Measurements from ENCODE around the gene MRPL10. TPM values are rescaled to one million over a fixed set of nuclear protein-coding genes. Genes with fewer than 3 reads are reported as not detected.

The MRPL10 gene
- total and polyA plus RNA-seq, 10 of the 15 experiments (the other 5 are each of a cell fraction or from before 2014, with no cell fraction given) = 18.9 to 61.9 (median 47.3) TPM

DNA sequence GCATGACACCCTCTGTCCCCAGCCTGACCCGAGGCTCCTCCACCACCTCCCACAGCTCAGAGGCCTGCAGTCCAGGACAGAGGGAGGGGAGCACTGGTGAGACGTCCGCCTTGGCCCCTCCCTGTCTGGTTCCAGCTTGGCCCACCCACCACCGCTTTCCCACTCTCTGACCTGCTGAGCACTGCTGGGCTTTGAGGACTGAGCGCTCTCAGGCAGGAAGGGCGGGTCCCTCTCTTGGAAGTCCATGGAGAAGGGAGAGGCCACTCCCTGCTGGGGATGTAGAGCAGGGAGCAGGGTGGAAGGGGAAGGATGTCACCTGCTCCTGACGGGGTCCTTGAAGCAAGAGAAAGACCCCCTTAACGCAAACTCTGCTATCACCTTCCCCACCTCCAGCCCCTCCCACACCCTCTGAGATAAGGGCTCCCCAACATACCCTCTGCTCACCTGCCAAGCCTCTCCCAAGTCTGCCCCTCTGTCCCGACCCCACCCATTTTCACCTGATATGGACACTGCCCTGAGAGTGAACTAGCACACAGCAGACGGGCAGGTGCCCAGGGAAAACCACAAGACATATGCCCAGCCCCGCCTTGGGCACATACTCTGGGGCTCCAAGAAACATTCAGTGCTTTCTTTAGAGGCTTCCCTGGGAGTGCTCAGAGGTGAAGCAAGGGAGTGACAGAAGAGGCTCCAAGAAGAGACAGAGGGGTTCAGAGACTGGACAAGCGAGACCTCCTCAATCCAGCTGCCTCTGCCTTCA, 11.1 kb downstream of the MRPL10 start:
- peaks cover 10% of the 10 kb centered on the region for H3K4me1 ChIP-seq (ENCODE audit: control insufficient read depth, insufficient read depth, low read length)
- intact Hi-C loops (cut with micrococcal nuclease; ENCODE audit: unreplicated experiment) (no loop called here), in situ Hi-C loops (cut with MboI) (no loop called here)
- no peak overlapping the region for H2AFZ ChIP-seq (ENCODE audit: control insufficient read depth, low read depth, low read length)
- H3K9me3 ChIP-seq (replicated peaks; ENCODE audit: control insufficient read depth, insufficient read depth, low read length) = no peaks in the 10 kb centered on the region
- H3K4me3 ChIP-seq = no peak overlapping the region
- ChIA-PET POLR2A (no interaction called here), CTCF (interaction anchor here (1.0 kb wide), 1 partner anchor 129 kb away, joined by 3 read pairs; no protein-coding TSS in a partner anchor), RAD21 (ENCODE audit: unreplicated experiment) (no interaction called here), SMC1A (ENCODE audit: uncharacterized antibody, unreplicated experiment) (no interaction called here)
- FAIRE-seq (no peak), ATAC-seq (no peak), DNase-seq (ENCODE audit: low read depth, low spot score) (no peak)
- peak overlapping the region; percentile 93 for H3K4me2 ChIP-seq (ENCODE audit: control insufficient read depth, insufficient read depth)
- H3K9ac ChIP-seq (ENCODE audit: control insufficient read depth, insufficient read depth, low read length) = no peak overlapping the region; the same call in 1 of the 2 replicates
- H3K27ac ChIP-seq (ENCODE audit: control insufficient read depth, insufficient read depth) = no peak overlapping the region
- no peaks in the 10 kb centered on the region for H4K20me1 ChIP-seq (ENCODE audit: control insufficient read depth, insufficient read depth)
- H3K27me3 ChIP-seq (replicated peaks in 1 of 2; ENCODE audit: control insufficient read depth in 2 of 2, insufficient read depth in 2 of 2, low read length in 1 of 2) = no peaks in the 10 kb centered on the region
- TF ChIP-seq MTA3 (IDR thresholded peaks at IDR 0.05; ENCODE audit: borderline replicate concordance, low read length) (no peak), KDM1A (IDR thresholded peaks at IDR 0.05; ENCODE audit: borderline replicate concordance) (no peak), RELA (IDR thresholded peaks at IDR 0.05; ENCODE audit: borderline replicate concordance, partially characterized antibody) (no peak), CBX5 (IDR thresholded peaks at IDR 0.05; ENCODE audit: low read depth) (no peak), ESRRA (IDR thresholded peaks at IDR 0.05; ENCODE audit: low read length) (no peak), CREM (IDR thresholded peaks at IDR 0.05; ENCODE audit: low read depth) (no peak), ZNF217 (IDR thresholded peaks at IDR 0.05) (no peak), ETV6 (conservative IDR thresholded peaks at IDR 0.05 in 1 of 2, IDR thresholded peaks at IDR 0.05 in 1 of 2; ENCODE audit: borderline replicate concordance in 1 of 2, low read depth in 1 of 2) (no peak), IKZF2 (IDR thresholded peaks at IDR 0.05) (no peak), NFIC (IDR thresholded peaks at IDR 0.05; ENCODE audit: low read depth, low read length) (no peak), ZNF24 (IDR thresholded peaks at IDR 0.05) (no peak), SMC3 (IDR thresholded peaks at IDR 0.05; ENCODE audit: borderline replicate concordance, low read length) (no peak)
- TF ChIP-seq, protein P1, sequence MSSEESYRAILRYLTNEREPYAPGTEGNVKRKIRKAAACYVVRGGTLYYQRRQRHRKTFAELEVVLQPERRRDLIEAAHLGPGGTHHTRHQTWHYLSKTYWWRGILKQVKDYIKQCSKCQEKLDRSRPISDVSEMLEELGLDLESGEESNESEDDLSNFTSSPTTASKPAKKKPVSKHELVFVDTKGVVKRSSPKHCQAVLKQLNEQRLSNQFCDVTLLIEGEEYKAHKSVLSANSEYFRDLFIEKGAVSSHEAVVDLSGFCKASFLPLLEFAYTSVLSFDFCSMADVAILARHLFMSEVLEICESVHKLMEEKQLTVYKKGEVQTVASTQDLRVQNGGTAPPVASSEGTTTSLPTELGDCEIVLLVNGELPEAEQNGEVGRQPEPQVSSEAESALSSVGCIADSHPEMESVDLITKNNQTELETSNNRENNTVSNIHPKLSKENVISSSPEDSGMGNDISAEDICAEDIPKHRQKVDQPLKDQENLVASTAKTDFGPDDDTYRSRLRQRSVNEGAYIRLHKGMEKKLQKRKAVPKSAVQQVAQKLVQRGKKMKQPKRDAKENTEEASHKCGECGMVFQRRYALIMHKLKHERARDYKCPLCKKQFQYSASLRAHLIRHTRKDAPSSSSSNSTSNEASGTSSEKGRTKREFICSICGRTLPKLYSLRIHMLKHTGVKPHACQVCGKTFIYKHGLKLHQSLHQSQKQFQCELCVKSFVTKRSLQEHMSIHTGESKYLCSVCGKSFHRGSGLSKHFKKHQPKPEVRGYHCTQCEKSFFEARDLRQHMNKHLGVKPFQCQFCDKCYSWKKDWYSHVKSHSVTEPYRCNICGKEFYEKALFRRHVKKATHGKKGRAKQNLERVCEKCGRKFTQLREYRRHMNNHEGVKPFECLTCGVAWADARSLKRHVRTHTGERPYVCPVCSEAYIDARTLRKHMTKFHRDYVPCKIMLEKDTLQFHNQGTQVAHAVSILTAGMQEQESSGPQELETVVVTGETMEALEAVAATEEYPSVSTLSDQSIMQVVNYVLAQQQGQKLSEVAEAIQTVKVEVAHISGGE (CRISPR knock-in tag; IDR thresholded peaks at IDR 0.05) = no peak
- TF ChIP-seq, protein P2, sequence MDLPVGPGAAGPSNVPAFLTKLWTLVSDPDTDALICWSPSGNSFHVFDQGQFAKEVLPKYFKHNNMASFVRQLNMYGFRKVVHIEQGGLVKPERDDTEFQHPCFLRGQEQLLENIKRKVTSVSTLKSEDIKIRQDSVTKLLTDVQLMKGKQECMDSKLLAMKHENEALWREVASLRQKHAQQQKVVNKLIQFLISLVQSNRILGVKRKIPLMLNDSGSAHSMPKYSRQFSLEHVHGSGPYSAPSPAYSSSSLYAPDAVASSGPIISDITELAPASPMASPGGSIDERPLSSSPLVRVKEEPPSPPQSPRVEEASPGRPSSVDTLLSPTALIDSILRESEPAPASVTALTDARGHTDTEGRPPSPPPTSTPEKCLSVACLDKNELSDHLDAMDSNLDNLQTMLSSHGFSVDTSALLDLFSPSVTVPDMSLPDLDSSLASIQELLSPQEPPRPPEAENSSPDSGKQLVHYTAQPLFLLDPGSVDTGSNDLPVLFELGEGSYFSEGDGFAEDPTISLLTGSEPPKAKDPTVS (IDR thresholded peaks at IDR 0.05; ENCODE audit: low read depth, low read length) = no peak
- TF ChIP-seq, protein P3, sequence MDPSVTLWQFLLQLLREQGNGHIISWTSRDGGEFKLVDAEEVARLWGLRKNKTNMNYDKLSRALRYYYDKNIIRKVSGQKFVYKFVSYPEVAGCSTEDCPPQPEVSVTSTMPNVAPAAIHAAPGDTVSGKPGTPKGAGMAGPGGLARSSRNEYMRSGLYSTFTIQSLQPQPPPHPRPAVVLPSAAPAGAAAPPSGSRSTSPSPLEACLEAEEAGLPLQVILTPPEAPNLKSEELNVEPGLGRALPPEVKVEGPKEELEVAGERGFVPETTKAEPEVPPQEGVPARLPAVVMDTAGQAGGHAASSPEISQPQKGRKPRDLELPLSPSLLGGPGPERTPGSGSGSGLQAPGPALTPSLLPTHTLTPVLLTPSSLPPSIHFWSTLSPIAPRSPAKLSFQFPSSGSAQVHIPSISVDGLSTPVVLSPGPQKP (IDR thresholded peaks at IDR 0.05; ENCODE audit: low read depth, low read length) = no peak
- H3K79me2 ChIP-seq (ENCODE audit: control insufficient read depth, insufficient read depth, low read length) = peaks cover 7% of the 10 kb centered on the region; the same call in 1 of the 2 replicates
- WGBS (ENCODE audit: insufficient coverage, insufficient replicate concordance, low lambda C conversion rate, missing lambda C conversion rate) = 63% methylated on average over 12 of the region's 12 CpGs
- no TSS peak for BruUV-seq (replicated peaks)
- H3K36me3 ChIP-seq (ENCODE audit: control insufficient read depth in 2 of 2, insufficient read depth in 2 of 2, low read length in 1 of 2) = peaks cover 5 to 20% of the 10 kb centered on the region in 2 experiments; a peak in 3 of 4 replicates
